Upper lobe of left lung (tissue), 4 donors: Measurements from ENCODE around the gene DOK1.

Experiments used
- CTCF ChIP-seq, 6 experiments: fragments of 450-650 bp in 4 of 6; fragments of 200-600 bp in 2 of 6; sonication (generic) in 2 of 6; IDR thresholded peaks; one replicate each; pipeline ENCODE4 v1.5.1; 2016 to 2019; ENCODE audit warnings: antibody characterized with exemption in 6 of 6
- EP300 ChIP-seq, 4 donors: sonication (generic); formaldehyde crosslinking; IDR thresholded peaks; one replicate each; pipeline ENCODE4 v1.5.1; 2017; ENCODE audit warnings: antibody characterized with exemption in 4 of 4, control low read depth in 2 of 4
- POLR2A ChIP-seq, 4 donors: fragments of 450-650 bp; IDR thresholded peaks; one replicate each; pipeline ENCODE4 v1.5.1; 2016 to 2017; ENCODE audit warnings: antibody characterized with exemption in 4 of 4, mild to moderate bottlenecking in 2 of 4

GRCh38 chr2:74550231-74550630 is 4.3 kb upstream of the DOK1 start:
- no peak for TF ChIP-seq EP300 (IDR thresholded peaks at IDR 0.05)
- no peak for TF ChIP-seq POLR2A (IDR thresholded peaks at IDR 0.05)
- TF ChIP-seq CTCF (IDR thresholded peaks at IDR 0.05): no peak
